HepG2 (cell line): ENCODE measurements around the gene HDDC2. TPM values are rescaled to one million over a fixed set of nuclear protein-coding genes. Genes with fewer than 3 reads are reported as not detected.
A peak's percentile ranks its signal among the peaks of the same experiment; 100 is the strongest.

ENCODE experiments used
- CHD4 ChIP-seq: fragments of 200-600 bp; sonication (generic); IDR thresholded peaks from 2 replicates; pipeline ENCODE4 v1.7.0; 2017; ENCODE audit warnings: mild to moderate bottlenecking, low read length, borderline replicate concordance
- FOSL1 ChIP-seq: sonication (generic); formaldehyde crosslinking; IDR thresholded peaks from 2 replicates; pipeline ENCODE4 v1.9.0; 2021; ENCODE audit warnings: missing genetic modification reagents, borderline replicate concordance
- IRF1 ChIP-seq: sonication (generic); formaldehyde crosslinking; IDR thresholded peaks from 2 replicates; pipeline ENCODE4 v1.4.0; 2020; ENCODE audit warnings: low read depth, mild to moderate bottlenecking, missing genetic modification reagents
- MAF1 ChIP-seq: sonication (generic); formaldehyde crosslinking; IDR thresholded peaks from 2 replicates; pipeline ENCODE4 v1.5.0; 2020; ENCODE audit warnings: missing genetic modification reagents, borderline replicate concordance
- MED13 ChIP-seq: sonication (generic); formaldehyde crosslinking; IDR thresholded peaks from 2 replicates; pipeline ENCODE4 v1.5.0; 2020; ENCODE audit warnings: missing genetic modification reagents
- MEIS2 ChIP-seq: sonication (generic); formaldehyde crosslinking; IDR thresholded peaks from 2 replicates; pipeline ENCODE4 v1.9.0; 2021; ENCODE audit warnings: mild to moderate bottlenecking, missing genetic modification reagents
- NR2F2 ChIP-seq: IDR thresholded peaks from 2 replicates; pipeline ENCODE4 v1.6.1; 2012; ENCODE audit warnings: low read depth, inconsistent platforms, borderline replicate concordance
- NR3C1 ChIP-seq: sonication (generic); formaldehyde crosslinking; IDR thresholded peaks from 2 replicates; pipeline ENCODE4 v1.4.0; 2020; ENCODE audit warnings: missing genetic modification reagents
- PCBP2 ChIP-seq: fragments of 200-400 bp; formaldehyde crosslinking; optimal IDR thresholded peaks from 2 replicates; pipeline ENCODE3; 2018; ENCODE audit warnings: low read length, low read depth; ENCODE audit not compliant: poor library complexity, severe bottlenecking
- PHB2 ChIP-seq: fragments of 450-650 bp; IDR thresholded peaks from 2 replicates; pipeline ENCODE4 v1.6.1; 2018; ENCODE audit not compliant: partially characterized antibody
- RAD21 ChIP-seq: fragments of 450-650 bp; formaldehyde crosslinking; IDR thresholded peaks from 2 replicates; pipeline ENCODE4 v1.5.0; 2020; ENCODE audit warnings: mild to moderate bottlenecking
- RAD51 ChIP-seq: fragments of 450-650 bp; IDR thresholded peaks from 2 replicates; pipeline ENCODE4 v1.6.1; 2016; ENCODE audit warnings: borderline replicate concordance
- REL ChIP-seq: sonication (generic); formaldehyde crosslinking; conservative IDR thresholded peaks from 2 replicates; pipeline ENCODE4 v1.8.0; 2022; ENCODE audit warnings: mild to moderate bottlenecking, missing genetic modification reagents, moderate library complexity
- SRSF1 ChIP-seq: fragments of 200-400 bp; formaldehyde crosslinking; optimal IDR thresholded peaks from 2 replicates; pipeline ENCODE3; 2017; ENCODE audit warnings: mild to moderate bottlenecking, low read depth, low read length, moderate library complexity
- TIGD3 ChIP-seq: sonication (generic); formaldehyde crosslinking; IDR thresholded peaks from 2 replicates; pipeline ENCODE4 v1.5.1; 2020; ENCODE audit warnings: mild to moderate bottlenecking, missing genetic modification reagents, borderline replicate concordance
- U2AF2 ChIP-seq: fragments of 200-400 bp; formaldehyde crosslinking; IDR thresholded peaks from 2 replicates; pipeline ENCODE4 v1.6.1; 2017; ENCODE audit warnings: low read depth, mild to moderate bottlenecking, low read length
- WIZ ChIP-seq: sonication (generic); formaldehyde crosslinking; IDR thresholded peaks from 2 replicates; pipeline ENCODE4 v1.5.1; 2020; ENCODE audit warnings: mild to moderate bottlenecking, missing genetic modification reagents
- ZNF7 ChIP-seq: IDR thresholded peaks from 2 replicates; pipeline ENCODE4 v1.6.1; 2016; ENCODE audit warnings: missing biosample characterization, missing genetic modification reagents
- ZNF703 ChIP-seq: sonication (generic); formaldehyde crosslinking; IDR thresholded peaks from 2 replicates; pipeline ENCODE4 v1.5.1; 2020; ENCODE audit warnings: missing genetic modification reagents, mild to moderate bottlenecking, moderate library complexity, borderline replicate concordance
- ZNF704 ChIP-seq: sonication (generic); formaldehyde crosslinking; IDR thresholded peaks from 2 replicates; pipeline ENCODE4 v1.8.1; 2023; ENCODE audit warnings: mild to moderate bottlenecking, inconsistent platforms, moderate library complexity, missing genetic modification reagents, borderline replicate concordance
- ZNF737 ChIP-seq: sonication (generic); formaldehyde crosslinking; IDR thresholded peaks from 2 replicates; pipeline ENCODE4 v1.5.0; 2020; ENCODE audit warnings: missing genetic modification reagents, mild to moderate bottlenecking, borderline replicate concordance
- ZNF782 ChIP-seq: sonication (generic); formaldehyde crosslinking; IDR thresholded peaks from 2 replicates; pipeline ENCODE4 v1.4.0; 2020; ENCODE audit warnings: missing genetic modification reagents, mild to moderate bottlenecking, borderline replicate concordance
- ZNF883 ChIP-seq: sonication (generic); formaldehyde crosslinking; IDR thresholded peaks from 2 replicates; pipeline ENCODE4 v1.5.1; 2020; ENCODE audit warnings: mild to moderate bottlenecking, missing genetic modification reagents; ENCODE audit errors: not compliant biosample characterization
- ZNF891 ChIP-seq: sonication (generic); formaldehyde crosslinking; IDR thresholded peaks from 2 replicates; pipeline ENCODE4 v1.5.0; 2020; ENCODE audit warnings: mild to moderate bottlenecking, missing genetic modification reagents
- polyA plus RNA-seq, 8 experiments: library from polyadenylated mRNA; depleted of rRNA in 3 of 8; stranded (reverse) in 7 of 8; unstranded in 1 of 8; fragments of >200 nt; fragmentation: Illumina TruSeq in 4 of 8; extraction: Trizol in 4 of 8; gene quantifications; 2 replicates each; pipeline versions ENCODE4 v1.2.1 to v1.2.3, GENCODE V29; 2011 to 2016; ENCODE audit warnings: low read depth in 4 of 8, missing spikeins in 1 of 8, mixed read lengths in 1 of 8; ENCODE audit not compliant: insufficient read depth in 1 of 8
- total RNA-seq, 5 experiments: library from RNA; depleted of rRNA; stranded (reverse); fragments of >200 nt; fragmentation: Illumina TruSeq; extraction: Trizol; gene quantifications; 2 replicates each; pipeline ENCODE4 v1.2.3, GENCODE V29; 2016; ENCODE audit warnings: low read depth in 1 of 5
- TF ChIP-seq, protein P1 (sequence below): sonication (generic); formaldehyde crosslinking; IDR thresholded peaks from 2 replicates; pipeline ENCODE4 v1.5.1; 2020; ENCODE audit warnings: missing genetic modification reagents, mild to moderate bottlenecking, borderline replicate concordance

HDDC2 gene
- total and polyA plus RNA-seq, 2 of the 13 experiments (the other 11 are each of a cell fraction or from before 2014, with no cell fraction given): 76.7 to 78.7 TPM

- TF ChIP-seq CHD4 (no peak), NR3C1 (CRISPR knock-in tag) (0 out of 2 replicates have a peak, but pooled peaks have one; percentile 18), RAD51 (no peak), NR2F2 (0 out of 2 replicates have a peak, but pooled peaks have one; percentile 11), ZNF704 (peak; percentile 86), RAD21 (CRISPR knock-in tag) (peak; percentile 71), MEIS2 (CRISPR knock-in tag) (peak; percentile 91), PHB2 (no peak), FOSL1 (CRISPR knock-in tag) (no peak; the same call in 1 of the 2 replicates), REL (0 out of 2 replicates have a peak, but pooled peaks have one; percentile 74), WIZ (CRISPR knock-in tag) (peak; percentile 97), SRSF1 (peak; percentile 86), MED13 (peak; percentile 82), ZNF883 (CRISPR knock-in tag) (peak; percentile 99), IRF1 (CRISPR knock-in tag) (peak; percentile 85; the same call in 1 of the 2 replicates), ZNF737 (0 out of 2 replicates have a peak, but pooled peaks have one; percentile 57), ZNF7 (CRISPR knock-in tag) (no peak), U2AF2 (0 out of 2 replicates have a peak, but pooled peaks have one; percentile 29), MAF1 (CRISPR knock-in tag) (peak; percentile 40; the same call in 1 of the 2 replicates), PCBP2 (peak; percentile 98), ZNF891 (CRISPR knock-in tag) (peak; percentile 98), TIGD3 (peak; percentile 94), ZNF703 (CRISPR knock-in tag) (peak; percentile 96; the same call in 1 of the 2 replicates), ZNF782 (peak; percentile 89)
- TF ChIP-seq, protein P1, sequence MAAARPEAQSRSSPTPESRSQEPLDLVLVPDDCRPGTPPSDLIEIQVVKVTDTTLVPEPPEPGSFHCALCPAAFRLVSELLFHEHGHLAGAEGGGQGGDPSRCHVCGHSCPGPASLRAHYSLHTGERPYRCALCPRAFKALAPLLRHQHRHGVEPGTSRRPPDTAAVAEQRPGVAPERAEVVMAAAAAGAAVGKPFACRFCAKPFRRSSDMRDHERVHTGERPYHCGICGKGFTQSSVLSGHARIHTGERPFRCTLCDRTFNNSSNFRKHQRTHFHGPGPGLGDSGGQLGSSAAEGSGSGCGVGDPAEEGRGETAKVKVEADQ: peak; percentile 99
Measured at GRCh38 chr6:125301435-125302391, at the start of gene HDDC2 (continued).
